Testis (tissue), 3 donors: Measurements from ENCODE around the gene LRRK1. TPM values are rescaled to one million over a fixed set of nuclear protein-coding genes. Genes with fewer than 3 reads are reported as not detected.
A peak's percentile ranks its signal among the peaks of the same experiment; 100 is the strongest.

ENCODE experiments used
- DNase-seq: peaks from one replicate; pipeline ENCODE4 v3.0.0-alpha.2; 2019
- H3K27ac ChIP-seq, 2 donors: fragments of 200-600 bp; sonication (generic); one replicate each; pipeline ENCODE4 v1.5.1; 2019
- H3K27me3 ChIP-seq: fragments of 200-600 bp; sonication (generic); one replicate; pipeline ENCODE4 v1.5.1; 2019
- H3K36me3 ChIP-seq: fragments of 200-600 bp; sonication (generic); one replicate; pipeline ENCODE4 v1.5.1; 2017; ENCODE audit warnings: low read depth; ENCODE audit errors: missing control alignments
- H3K4me1 ChIP-seq: fragments of 200-600 bp; sonication (generic); one replicate; pipeline ENCODE4 v1.5.1; 2019
- H3K4me3 ChIP-seq, 2 donors: fragments of 200-600 bp; sonication (generic); one replicate each; pipeline ENCODE4 v1.5.1; 2017 to 2019
- H3K9me3 ChIP-seq: fragments of 200-600 bp; sonication (generic); one replicate; pipeline ENCODE4 v1.5.1; 2017
- POLR2A ChIP-seq: fragments of 450-650 bp; IDR thresholded peaks from one replicate; pipeline ENCODE4 v1.6.1; 2017; ENCODE audit warnings: antibody characterized with exemption, mild to moderate bottlenecking, moderate library complexity
- WGBS, 2 donors: methylation state at CpG; one replicate each; pipeline ENCODE4 v1.1.5; 2018; 5-methylcytosine and 5-hydroxymethylcytosine counted together
- intact Hi-C: fragments of 100-400 bp; cut with DNase I; formaldehyde crosslinking; loops from one replicate; pipeline ENCODE4 v1.15.1; 2023; ENCODE audit warnings: low total_unique reads
- polyA plus RNA-seq: library from polyadenylated mRNA; stranded (reverse); fragments of 350-450 nt; fragmentation: Illumina TruSeq; extraction: RNeasy Lipid Tissue Mini Kit (QIAGEN cat#74804); gene quantifications from one replicate; pipeline ENCODE4 v1.2.3, GENCODE V29; 2014; ENCODE audit warnings: low read depth, low replicate concordance; ENCODE audit not compliant: insufficient read depth
- total RNA-seq, 2 donors: library from RNA; depleted of rRNA; stranded (reverse); fragments of >200 nt; gene quantifications; one replicate each; pipeline ENCODE4 v1.2.3, GENCODE V29; 2016
- TF ChIP-seq, protein P1 (sequence below), 3 experiments: fragments of 450-650 bp in 2 of 3; fragments of 200-600 bp in 1 of 3; sonication (generic) in 1 of 3; IDR thresholded peaks; one replicate each; pipeline ENCODE4 v1.5.1; 2016 to 2019; ENCODE audit warnings: antibody characterized with exemption in 3 of 3, mild to moderate bottlenecking in 2 of 3, moderate library complexity in 1 of 3

The LRRK1 gene
- total and polyA plus RNA-seq, 3 donors from 2014 or later, result 18.8 to 24.6 (median 23.0) TPM

DNA sequence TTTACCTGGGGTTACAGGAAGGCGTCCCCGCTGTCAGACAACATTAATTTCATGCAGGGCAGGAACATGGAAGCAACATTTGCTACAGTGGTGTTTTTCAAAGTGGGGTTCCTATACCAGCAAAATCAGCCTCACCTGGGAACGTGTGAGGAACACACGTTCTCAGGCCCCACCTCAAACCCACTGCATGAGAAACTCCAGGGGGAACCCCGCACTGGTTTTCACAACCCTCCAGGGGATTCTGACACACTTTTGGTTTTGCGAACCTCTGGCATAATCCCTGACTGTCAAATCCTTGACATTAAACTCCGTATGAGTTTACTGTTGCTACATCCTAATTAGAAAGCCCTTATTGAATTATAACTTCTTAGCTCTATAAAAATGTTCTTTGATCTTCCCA is 127.7 kb downstream of the LRRK1 start:
- no peaks in the 10 kb centered on the region for H3K9me3 ChIP-seq
- no peak for TF ChIP-seq POLR2A
- TF ChIP-seq, protein P1, sequence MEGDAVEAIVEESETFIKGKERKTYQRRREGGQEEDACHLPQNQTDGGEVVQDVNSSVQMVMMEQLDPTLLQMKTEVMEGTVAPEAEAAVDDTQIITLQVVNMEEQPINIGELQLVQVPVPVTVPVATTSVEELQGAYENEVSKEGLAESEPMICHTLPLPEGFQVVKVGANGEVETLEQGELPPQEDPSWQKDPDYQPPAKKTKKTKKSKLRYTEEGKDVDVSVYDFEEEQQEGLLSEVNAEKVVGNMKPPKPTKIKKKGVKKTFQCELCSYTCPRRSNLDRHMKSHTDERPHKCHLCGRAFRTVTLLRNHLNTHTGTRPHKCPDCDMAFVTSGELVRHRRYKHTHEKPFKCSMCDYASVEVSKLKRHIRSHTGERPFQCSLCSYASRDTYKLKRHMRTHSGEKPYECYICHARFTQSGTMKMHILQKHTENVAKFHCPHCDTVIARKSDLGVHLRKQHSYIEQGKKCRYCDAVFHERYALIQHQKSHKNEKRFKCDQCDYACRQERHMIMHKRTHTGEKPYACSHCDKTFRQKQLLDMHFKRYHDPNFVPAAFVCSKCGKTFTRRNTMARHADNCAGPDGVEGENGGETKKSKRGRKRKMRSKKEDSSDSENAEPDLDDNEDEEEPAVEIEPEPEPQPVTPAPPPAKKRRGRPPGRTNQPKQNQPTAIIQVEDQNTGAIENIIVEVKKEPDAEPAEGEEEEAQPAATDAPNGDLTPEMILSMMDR (IDR thresholded peaks at IDR 0.05), result no peak
- DNase-seq, result peak; percentile 11
- no peaks in the 10 kb centered on the region for H3K27me3 ChIP-seq
- H3K27ac ChIP-seq, result peak overlapping the region in 1 of 2 donors; percentile 88
- H3K36me3 ChIP-seq, result no peaks in the 10 kb centered on the region
- no peak overlapping the region for H3K4me3 ChIP-seq
- 63 to 82% methylated on average over 7 of the region's 7 CpGs for WGBS, 2 donors
- intact Hi-C loops, result no loop called here
- H3K4me1 ChIP-seq, result peaks cover 36% of the 10 kb centered on the region

- no peaks in the 10 kb centered on the region for H3K9me3 ChIP-seq
- TF ChIP-seq, protein P1 (IDR thresholded peaks at IDR 0.05), result no peak
- no peak for TF ChIP-seq POLR2A
- H3K27me3 ChIP-seq, result no peaks in the 10 kb centered on the region
- intact Hi-C loops, result no loop called here
- no peaks in the 10 kb centered on the region for H3K36me3 ChIP-seq
- DNase-seq, result peak; percentile 37
- peaks cover 36% of the 10 kb centered on the region for H3K4me1 ChIP-seq
- H3K4me3 ChIP-seq, result no peak overlapping the region
- peak overlapping the region in 1 of 2 donors; percentile 88 for H3K27ac ChIP-seq
- 59 to 76% methylated on average over 22 of the region's 22 CpGs for WGBS, 2 donors
Measured at GRCh38 chr15:101047301-101047781, 128.2 kb downstream of the LRRK1 start.

DNA sequence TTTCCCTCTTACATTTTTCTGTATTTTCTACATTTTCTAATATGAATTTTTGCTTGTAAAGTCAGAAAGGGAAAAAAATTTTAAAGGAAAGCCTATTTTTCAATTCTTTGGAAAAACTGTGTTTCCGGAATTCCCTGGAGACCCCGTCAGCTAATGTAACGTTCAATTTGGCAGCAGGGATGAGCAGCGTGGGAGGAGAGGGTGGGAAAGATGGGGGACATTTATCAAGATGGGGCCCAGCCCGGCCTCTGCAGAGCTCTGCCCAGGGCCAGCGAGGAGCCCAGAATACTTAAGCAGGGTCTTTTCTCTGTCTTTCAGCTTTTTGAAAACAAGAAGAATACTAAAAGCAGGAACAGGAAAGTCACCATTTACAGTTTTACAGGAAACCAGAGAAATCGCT is 129.0 kb downstream of the LRRK1 start:
- TF ChIP-seq, protein P1 (IDR thresholded peaks at IDR 0.05), result no peak
- no peak for TF ChIP-seq POLR2A
- no peaks in the 10 kb centered on the region for H3K36me3 ChIP-seq
- no peaks in the 10 kb centered on the region for H3K27me3 ChIP-seq
- peak; percentile 10 for DNase-seq
- H3K4me3 ChIP-seq, result no peak overlapping the region
- WGBS, 2 donors, result 61 to 70% methylated on average over 7 of the region's 7 CpGs
- no peak overlapping the region for H3K27ac ChIP-seq
- H3K9me3 ChIP-seq, result no peaks in the 10 kb centered on the region
- intact Hi-C loops, result no loop called here
- peaks cover 36% of the 10 kb centered on the region for H3K4me1 ChIP-seq

DNA sequence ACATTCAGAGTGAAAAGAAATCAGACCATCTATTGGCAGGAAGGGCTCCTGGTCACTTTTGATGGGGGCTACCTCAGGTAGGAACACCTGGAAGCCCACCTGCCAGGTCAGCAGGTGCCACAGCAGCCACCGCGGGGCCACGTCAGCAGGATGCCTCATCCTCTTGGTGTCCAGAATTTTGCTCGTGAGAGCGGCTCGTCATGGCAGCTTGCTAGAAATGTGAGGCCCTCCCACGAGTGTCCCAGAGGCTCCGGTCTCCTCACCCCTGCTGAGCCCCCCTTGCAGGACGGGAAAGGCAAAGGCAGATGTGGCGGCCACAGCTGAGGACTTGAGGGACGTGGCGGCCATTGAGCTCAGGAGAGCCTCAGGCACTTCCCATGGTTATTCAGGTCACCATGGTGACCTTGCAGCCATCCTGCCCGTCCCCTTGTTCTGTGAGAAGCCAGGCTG is 129.4 kb downstream of the LRRK1 start:
- TF ChIP-seq, protein P1 (IDR thresholded peaks at IDR 0.05), result no peak
- TF ChIP-seq POLR2A, result no peak
- no peaks in the 10 kb centered on the region for H3K36me3 ChIP-seq
- no peaks in the 10 kb centered on the region for H3K27me3 ChIP-seq
- 92 to 94% methylated on average over 6 to 13 of the region's 13 CpGs for WGBS, 2 donors
- no peaks in the 10 kb centered on the region for H3K9me3 ChIP-seq
- H3K4me1 ChIP-seq, result peaks cover 36% of the 10 kb centered on the region
- intact Hi-C loops, result no loop called here
- H3K4me3 ChIP-seq, result no peak overlapping the region
- peak; percentile 10 for DNase-seq
- peak overlapping the region in 1 of 2 donors; percentile 25 for H3K27ac ChIP-seq

DNA sequence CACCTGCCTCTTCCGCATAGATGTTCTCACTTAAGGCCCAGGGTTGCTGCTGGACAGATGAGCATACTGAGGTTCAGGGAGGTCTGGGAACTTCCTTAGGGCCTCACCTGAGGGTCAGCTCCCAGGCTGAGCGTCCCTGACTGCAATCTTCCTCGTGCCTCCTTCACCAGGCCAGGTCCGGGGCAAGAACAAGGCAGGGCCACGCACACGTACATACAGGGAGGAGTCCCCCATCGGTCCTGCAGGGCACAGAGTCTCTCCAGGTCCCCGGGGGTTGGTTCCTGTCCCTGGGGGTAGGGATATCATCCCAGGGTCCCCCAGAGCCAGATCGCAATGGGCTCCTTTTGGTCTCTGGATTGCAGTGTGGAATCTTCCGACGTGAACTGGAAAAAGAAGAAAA is 130.1 kb downstream of the LRRK1 start:
- Histone ChIP-seq H3K27ac (peak overlapping the region in 1 of 2 donors; percentile 25), H3K4me1 (peaks cover 30% of the 10 kb centered on the region), H3K9me3 (no peaks in the 10 kb centered on the region), H3K36me3 (no peaks in the 10 kb centered on the region), H3K27me3 (no peaks in the 10 kb centered on the region), H3K4me3 (no peak overlapping the region)
- intact Hi-C loops, result no loop called here
- 86 to 88% methylated on average over 10 to 11 of the region's 11 CpGs for WGBS, 2 donors
- TF ChIP-seq, protein P1 (IDR thresholded peaks at IDR 0.05), result no peak
- no peak for TF ChIP-seq POLR2A
- no peak for DNase-seq
